ENCODE measurements around the gene BACH2.

The BACH2 gene

GRCh38 chr6:89944826-89945407 is 351.7 kb downstream of the BACH2 start:
- TF ChIP-seq CTCF (conservative IDR thresholded peaks at IDR 0.05; ENCODE audit: low read depth, low read length): peak; percentile 64
- H3K4me2 ChIP-seq: no peak overlapping the region
- H3K9ac ChIP-seq: no peak overlapping the region
- no peaks in the 10 kb centered on the region for H3K27me3 ChIP-seq (ENCODE audit: insufficient read depth, low read depth)
- no peaks in the 10 kb centered on the region for H4K20me1 ChIP-seq (ENCODE audit: insufficient read depth)
- no peak overlapping the region for H2AFZ ChIP-seq (ENCODE audit: low read depth)
- H3K27ac ChIP-seq: no peak overlapping the region
- H3K36me3 ChIP-seq (ENCODE audit: insufficient read depth): no peaks in the 10 kb centered on the region
- H3K79me2 ChIP-seq (ENCODE audit: insufficient read depth, low read depth): no peaks in the 10 kb centered on the region
- no peak overlapping the region for H3K4me3 ChIP-seq (IDR thresholded peaks at IDR 0.05; ENCODE audit: insufficient read depth, low read depth, low read length)
- peaks cover 12% of the 10 kb centered on the region for H3K4me1 ChIP-seq (ENCODE audit: low read depth, poor library complexity, severe bottlenecking)

DNA sequence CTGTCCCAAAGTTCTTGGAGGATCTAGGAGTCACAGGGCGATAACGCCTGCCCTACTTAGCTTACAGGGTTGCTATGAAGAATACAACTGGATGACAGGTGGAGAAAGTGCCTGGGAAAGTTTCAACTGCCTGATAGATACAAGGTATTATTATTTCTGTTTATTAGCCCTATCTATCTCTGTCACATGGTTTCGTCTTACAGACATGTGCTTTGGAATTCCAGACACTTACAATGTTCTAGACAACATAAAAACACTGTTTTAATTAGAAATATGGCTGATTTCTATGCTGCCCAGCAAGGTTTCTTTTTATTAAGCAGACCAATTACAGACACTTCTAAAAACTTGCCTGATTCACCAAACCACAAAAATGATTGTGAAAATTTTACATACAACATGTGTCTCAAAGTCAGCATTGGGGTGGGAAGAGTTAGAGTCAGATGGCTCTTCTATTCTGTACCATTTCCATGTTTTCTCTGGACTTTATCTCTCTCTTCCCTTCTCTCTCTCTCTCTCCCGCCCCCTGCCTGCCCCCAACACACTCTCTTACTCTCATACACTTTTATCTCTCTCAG is 352.4 kb downstream of the BACH2 start:
- Histone ChIP-seq H3K27me3 (ENCODE audit: insufficient read depth, low read depth) (no peaks in the 10 kb centered on the region), H3K27ac (no peak overlapping the region), H3K4me2 (no peak overlapping the region), H3K79me2 (ENCODE audit: insufficient read depth, low read depth) (no peaks in the 10 kb centered on the region), H3K36me3 (ENCODE audit: insufficient read depth) (no peaks in the 10 kb centered on the region), H3K4me3 (IDR thresholded peaks at IDR 0.05; ENCODE audit: insufficient read depth, low read depth, low read length) (no peak overlapping the region), H4K20me1 (ENCODE audit: insufficient read depth) (no peaks in the 10 kb centered on the region), H2AFZ (ENCODE audit: low read depth) (no peak overlapping the region), H3K4me1 (ENCODE audit: low read depth, poor library complexity, severe bottlenecking) (peaks cover 12% of the 10 kb centered on the region), H3K9ac (no peak overlapping the region)
- no peak for TF ChIP-seq CTCF (conservative IDR thresholded peaks at IDR 0.05; ENCODE audit: low read depth, low read length)

DNA sequence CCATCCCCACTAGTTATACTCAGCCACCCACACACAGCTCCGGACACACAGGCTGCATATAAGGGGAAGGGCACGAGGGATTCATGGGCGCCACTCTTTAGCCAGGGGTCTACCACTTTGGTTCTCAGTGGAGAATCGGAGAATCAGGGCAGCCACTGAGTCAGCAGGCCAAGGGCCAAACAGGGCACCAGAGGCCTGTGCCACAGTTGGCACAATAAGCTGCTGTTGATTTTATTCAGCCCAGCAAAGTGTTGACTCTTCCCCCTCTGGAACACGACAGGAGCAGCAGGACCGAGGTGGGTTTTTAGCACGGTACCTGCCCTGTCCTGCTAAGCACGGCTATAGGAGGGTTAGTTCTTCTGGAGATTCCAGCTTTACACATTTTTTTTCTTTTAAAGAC is 354.0 kb downstream of the BACH2 start:
- H4K20me1 ChIP-seq (ENCODE audit: insufficient read depth): no peaks in the 10 kb centered on the region
- peaks cover 12% of the 10 kb centered on the region for H3K4me1 ChIP-seq (ENCODE audit: low read depth, poor library complexity, severe bottlenecking)
- no peak overlapping the region for H2AFZ ChIP-seq (ENCODE audit: low read depth)
- H3K4me3 ChIP-seq (IDR thresholded peaks at IDR 0.05; ENCODE audit: insufficient read depth, low read depth, low read length): no peak overlapping the region
- TF ChIP-seq CTCF (conservative IDR thresholded peaks at IDR 0.05; ENCODE audit: low read depth, low read length): no peak
- H3K79me2 ChIP-seq (ENCODE audit: insufficient read depth, low read depth): no peaks in the 10 kb centered on the region
- no peak overlapping the region for H3K9ac ChIP-seq
- no peak overlapping the region for H3K27ac ChIP-seq
- no peaks in the 10 kb centered on the region for H3K27me3 ChIP-seq (ENCODE audit: insufficient read depth, low read depth)
- H3K4me2 ChIP-seq: no peak overlapping the region
- H3K36me3 ChIP-seq (ENCODE audit: insufficient read depth): no peaks in the 10 kb centered on the region

DNA sequence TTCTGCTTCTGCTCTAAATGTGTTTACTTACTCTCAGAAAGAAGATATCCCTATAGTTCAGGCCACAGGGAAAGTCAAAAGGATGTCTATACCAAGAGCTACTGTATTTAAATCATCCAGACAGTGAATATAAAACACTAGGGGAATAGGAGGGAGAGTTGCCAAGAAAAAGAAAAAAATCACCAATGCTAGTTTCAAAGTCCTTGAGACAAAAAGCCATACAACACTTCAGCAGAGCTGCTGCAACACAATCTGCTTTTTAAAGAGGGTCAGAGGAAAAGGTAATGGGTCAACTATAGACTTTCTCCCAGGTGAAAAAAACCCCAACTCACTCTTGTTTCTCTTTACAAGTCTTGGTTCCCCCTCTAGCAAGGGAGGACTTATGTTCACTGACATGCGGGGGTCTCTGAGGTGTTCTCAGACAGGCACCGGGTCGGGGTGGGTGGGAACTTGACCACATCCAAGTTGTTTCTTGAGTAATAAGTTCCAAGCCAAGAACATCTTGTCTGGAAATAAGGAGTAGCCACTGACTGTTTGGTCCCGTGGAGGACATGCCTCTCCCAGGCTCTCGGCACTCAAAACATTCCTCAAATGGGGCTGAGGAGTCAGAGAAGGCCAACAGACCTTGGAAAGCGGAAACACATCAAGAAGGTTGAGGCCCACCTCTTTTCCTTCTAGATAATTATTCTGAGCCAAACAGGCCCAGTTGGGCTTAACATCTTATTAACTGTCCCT is 354.7 kb downstream of the BACH2 start:
- H3K9ac ChIP-seq: no peak overlapping the region
- H3K36me3 ChIP-seq (ENCODE audit: insufficient read depth): no peaks in the 10 kb centered on the region
- H3K79me2 ChIP-seq (ENCODE audit: insufficient read depth, low read depth): no peaks in the 10 kb centered on the region
- H4K20me1 ChIP-seq (ENCODE audit: insufficient read depth): no peaks in the 10 kb centered on the region
- no peak overlapping the region for H3K4me2 ChIP-seq
- no peaks in the 10 kb centered on the region for H3K27me3 ChIP-seq (ENCODE audit: insufficient read depth, low read depth)
- no peak overlapping the region for H2AFZ ChIP-seq (ENCODE audit: low read depth)
- H3K27ac ChIP-seq: no peak overlapping the region
- TF ChIP-seq CTCF (conservative IDR thresholded peaks at IDR 0.05; ENCODE audit: low read depth, low read length): no peak
- no peak overlapping the region for H3K4me3 ChIP-seq (IDR thresholded peaks at IDR 0.05; ENCODE audit: insufficient read depth, low read depth, low read length)
- peaks cover 12% of the 10 kb centered on the region for H3K4me1 ChIP-seq (ENCODE audit: low read depth, poor library complexity, severe bottlenecking)
